ENCODE measurements around the gene ALKBH7.
A peak's percentile ranks its signal among the peaks of the same experiment; 100 is the strongest.
"Not testable (repeated sequence)": the region's sequence is repeated elsewhere in the genome, so short reads cannot be mapped to it uniquely, and the experiment has no call there.

The ALKBH7 gene

DNA sequence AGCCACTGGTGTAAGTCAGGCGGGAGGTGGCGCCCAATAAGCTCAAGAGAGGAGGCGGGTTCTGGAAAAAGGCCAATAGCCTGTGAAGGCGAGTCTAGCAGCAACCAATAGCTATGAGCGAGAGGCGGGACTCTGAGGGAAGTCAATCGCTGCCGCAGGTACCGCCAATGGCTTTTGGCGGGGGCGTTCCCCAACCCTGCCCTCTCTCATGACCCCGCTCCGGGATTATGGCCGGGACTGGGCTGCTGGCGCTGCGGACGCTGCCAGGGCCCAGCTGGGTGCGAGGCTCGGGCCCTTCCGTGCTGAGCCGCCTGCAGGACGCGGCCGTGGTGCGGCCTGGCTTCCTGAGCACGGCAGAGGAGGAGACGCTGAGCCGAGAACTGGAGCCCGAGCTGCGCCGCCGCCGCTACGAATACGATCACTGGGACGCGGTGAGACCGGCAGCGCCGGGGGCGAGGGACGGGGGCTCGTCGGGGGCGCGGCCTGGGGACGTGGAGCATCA, at the start of gene ALKBH7:
ALKBH7 (plus strand) TSS at position 201 of the 502 bp plus-strand sequence; CDS start at position 228, 27 bp downstream.
- Histone ChIP-seq H3K4me1 (ENCODE audit: control insufficient read depth, insufficient read depth, low read length) (peaks cover 17% of the 10 kb centered on the region), H3K27me3 (ENCODE audit: control insufficient read depth in 1 of 2, insufficient read depth in 2 of 2, low read length in 2 of 2) (no peaks in the 10 kb centered on the region), H3K36me3 (ENCODE audit: control insufficient read depth in 2 of 2, insufficient read depth in 2 of 2, low read length in 2 of 2) (peaks cover 7 to 10% of the 10 kb centered on the region in 2 donors), H3K9ac (ENCODE audit: low read length in 2 of 2) (peak within 1 kb of the TSS; percentile 88 to 89), H3K4me3 (ENCODE audit: low read length in 2 of 2) (peak within 1 kb of the TSS; percentile 85 to 91), H3K9me3 (ENCODE audit: control insufficient read depth in 2 of 2, low read length in 2 of 2) (no peaks in the 10 kb centered on the region), H3K27ac (ENCODE audit: low read length) (peak within 1 kb of the TSS; percentile 98)

DNA sequence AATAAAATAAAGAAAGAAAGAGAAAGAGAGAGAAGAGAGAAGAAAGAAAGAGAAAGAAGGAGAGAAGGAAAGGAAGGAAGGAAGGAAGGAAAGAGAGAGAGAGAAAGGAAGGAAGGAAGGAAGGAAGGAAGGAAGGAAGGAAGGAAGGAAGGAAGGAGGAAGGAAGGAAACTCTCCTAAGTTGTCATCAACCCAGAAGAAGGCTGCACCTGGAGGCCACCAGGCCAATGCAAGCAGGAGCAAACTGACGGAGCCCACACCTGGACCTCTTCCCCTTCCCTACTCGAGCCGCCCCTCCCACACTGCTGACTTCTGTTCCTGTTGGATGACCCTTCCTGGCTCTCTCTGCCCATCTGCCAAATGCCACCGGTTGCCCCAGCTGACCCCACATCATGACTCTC, 47.8 kb upstream of the ALKBH7 start:
- Histone ChIP-seq H3K4me1 (ENCODE audit: control insufficient read depth, insufficient read depth, low read length) (no peaks in the 10 kb centered on the region), H3K36me3 (ENCODE audit: control insufficient read depth in 2 of 2, insufficient read depth in 2 of 2, low read length in 2 of 2) (no peaks in the 10 kb centered on the region), H3K9ac (ENCODE audit: low read length in 2 of 2) (no peak overlapping the region), H3K4me3 (ENCODE audit: low read length in 2 of 2) (no peak overlapping the region), H3K9me3 (ENCODE audit: control insufficient read depth in 2 of 2, low read length in 2 of 2) (no peaks in the 10 kb centered on the region), H3K27me3 (ENCODE audit: control insufficient read depth in 1 of 2, insufficient read depth in 2 of 2, low read length in 2 of 2) (no peaks in the 10 kb centered on the region), H3K27ac (ENCODE audit: low read length) (no peak overlapping the region)

- Histone ChIP-seq H3K9me3 (ENCODE audit: control insufficient read depth in 2 of 2, low read length in 2 of 2) (no peaks in the 10 kb centered on the region), H3K27me3 (ENCODE audit: control insufficient read depth in 1 of 2, insufficient read depth in 2 of 2, low read length in 2 of 2) (no peaks in the 10 kb centered on the region), H3K4me3 (ENCODE audit: low read length in 2 of 2) (no peak overlapping the region), H3K9ac (ENCODE audit: low read length in 2 of 2) (no peak overlapping the region), H3K36me3 (ENCODE audit: control insufficient read depth in 2 of 2, insufficient read depth in 2 of 2, low read length in 2 of 2) (no peaks in the 10 kb centered on the region), H3K4me1 (ENCODE audit: control insufficient read depth, insufficient read depth, low read length) (no peaks in the 10 kb centered on the region), H3K27ac (ENCODE audit: low read length) (no peak overlapping the region)
Observed at GRCh38 chr19:6325614-6326013, 47.0 kb upstream of the ALKBH7 start.

GRCh38 chr19:6326815-6327214, 45.8 kb upstream of the ALKBH7 start:
- Histone ChIP-seq H3K9ac (ENCODE audit: low read length in 2 of 2) (no peak overlapping the region), H3K4me3 (ENCODE audit: low read length in 2 of 2) (no peak overlapping the region), H3K27me3 (ENCODE audit: control insufficient read depth in 1 of 2, insufficient read depth in 2 of 2, low read length in 2 of 2) (no peaks in the 10 kb centered on the region), H3K27ac (ENCODE audit: low read length) (no peak overlapping the region), H3K4me1 (ENCODE audit: control insufficient read depth, insufficient read depth, low read length) (no peaks in the 10 kb centered on the region), H3K9me3 (ENCODE audit: control insufficient read depth in 2 of 2, low read length in 2 of 2) (no peaks in the 10 kb centered on the region), H3K36me3 (ENCODE audit: control insufficient read depth in 2 of 2, insufficient read depth in 2 of 2, low read length in 2 of 2) (no peaks in the 10 kb centered on the region)

GRCh38 chr19:6333439-6333838, 39.2 kb upstream of the ALKBH7 start, which contains the start of gene ACER1:
Gene ACER1 (minus strand): TSS chr19:6333612. CDS start chr19:6333551, 61 bp downstream.
- no peak within 1 kb of the TSS for H3K27ac ChIP-seq (ENCODE audit: low read length)
- no peaks in the 10 kb centered on the region for H3K36me3 ChIP-seq (ENCODE audit: control insufficient read depth in 2 of 2, insufficient read depth in 2 of 2, low read length in 2 of 2)
- no peak within 1 kb of the TSS for H3K4me3 ChIP-seq (ENCODE audit: low read length in 2 of 2)
- no peak within 1 kb of the TSS for H3K9ac ChIP-seq (ENCODE audit: low read length in 2 of 2)
- H3K9me3 ChIP-seq (ENCODE audit: control insufficient read depth in 2 of 2, low read length in 2 of 2) = no peaks in the 10 kb centered on the region
- no peaks in the 10 kb centered on the region for H3K4me1 ChIP-seq (ENCODE audit: control insufficient read depth, insufficient read depth, low read length)
- H3K27me3 ChIP-seq (ENCODE audit: control insufficient read depth in 1 of 2, insufficient read depth in 2 of 2, low read length in 2 of 2) = no peaks in the 10 kb centered on the region

DNA sequence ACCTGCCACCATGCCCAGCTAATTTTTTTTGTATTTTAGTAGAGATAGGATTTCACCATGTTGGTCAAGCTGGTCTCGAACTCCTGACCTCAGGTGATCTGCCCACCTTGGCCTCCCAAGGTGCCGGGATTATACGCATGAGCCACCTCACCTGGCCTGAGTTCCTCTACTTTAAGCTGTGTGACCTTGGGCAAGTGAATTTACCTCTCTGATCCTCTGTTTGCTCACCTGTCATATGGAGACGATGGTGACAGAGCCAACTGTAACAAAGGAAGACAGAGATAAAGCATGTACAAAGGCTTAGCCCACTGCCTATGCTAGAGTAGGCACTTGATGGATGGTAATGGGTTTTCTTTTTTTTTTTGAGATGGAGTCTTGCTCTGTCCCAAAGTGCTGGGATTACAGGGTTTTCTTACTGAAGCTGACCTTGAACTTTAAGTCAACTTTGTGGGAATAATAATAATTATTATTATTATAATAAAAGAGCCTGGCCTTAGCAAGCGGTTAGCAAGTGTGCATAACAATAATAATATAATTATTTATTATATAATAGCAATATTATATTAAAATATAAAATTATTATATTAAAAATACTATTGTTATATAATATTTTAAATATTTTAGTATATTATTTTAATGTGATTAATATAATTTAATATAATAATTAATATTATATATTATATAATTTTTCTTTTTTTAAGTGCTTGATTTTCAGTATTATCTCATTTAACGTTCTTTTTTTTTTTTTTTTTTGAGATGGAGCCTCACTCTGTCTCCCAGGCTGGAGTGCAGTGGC, 37.9 kb upstream of the ALKBH7 start:
- H3K27me3 ChIP-seq (ENCODE audit: control insufficient read depth in 1 of 2, insufficient read depth in 2 of 2, low read length in 2 of 2) = no peaks in the 10 kb centered on the region
- H3K9ac ChIP-seq (ENCODE audit: low read length in 2 of 2) = no peak overlapping the region
- no peak overlapping the region for H3K27ac ChIP-seq (ENCODE audit: low read length)
- H3K36me3 ChIP-seq (ENCODE audit: control insufficient read depth in 2 of 2, insufficient read depth in 2 of 2, low read length in 2 of 2) = no peaks in the 10 kb centered on the region
- no peak overlapping the region for H3K4me3 ChIP-seq (ENCODE audit: low read length in 2 of 2)
- H3K4me1 ChIP-seq (ENCODE audit: control insufficient read depth, insufficient read depth, low read length) = no peaks in the 10 kb centered on the region
- H3K9me3 ChIP-seq (ENCODE audit: control insufficient read depth in 2 of 2, low read length in 2 of 2) = no peaks in the 10 kb centered on the region

GRCh38 chr19:6340493-6341201, 31.9 kb upstream of the ALKBH7 start:
- Histone ChIP-seq H3K4me1 (ENCODE audit: control insufficient read depth, insufficient read depth, low read length) (no peaks in the 10 kb centered on the region), H3K36me3 (ENCODE audit: control insufficient read depth in 2 of 2, insufficient read depth in 2 of 2, low read length in 2 of 2) (no peaks in the 10 kb centered on the region), H3K9ac (ENCODE audit: low read length in 2 of 2) (no peak overlapping the region), H3K9me3 (ENCODE audit: control insufficient read depth in 2 of 2, low read length in 2 of 2) (no peaks in the 10 kb centered on the region), H3K27me3 (ENCODE audit: control insufficient read depth in 1 of 2, insufficient read depth in 2 of 2, low read length in 2 of 2) (no peaks in the 10 kb centered on the region), H3K4me3 (ENCODE audit: low read length in 2 of 2) (no peak overlapping the region), H3K27ac (ENCODE audit: low read length) (no peak overlapping the region)

DNA sequence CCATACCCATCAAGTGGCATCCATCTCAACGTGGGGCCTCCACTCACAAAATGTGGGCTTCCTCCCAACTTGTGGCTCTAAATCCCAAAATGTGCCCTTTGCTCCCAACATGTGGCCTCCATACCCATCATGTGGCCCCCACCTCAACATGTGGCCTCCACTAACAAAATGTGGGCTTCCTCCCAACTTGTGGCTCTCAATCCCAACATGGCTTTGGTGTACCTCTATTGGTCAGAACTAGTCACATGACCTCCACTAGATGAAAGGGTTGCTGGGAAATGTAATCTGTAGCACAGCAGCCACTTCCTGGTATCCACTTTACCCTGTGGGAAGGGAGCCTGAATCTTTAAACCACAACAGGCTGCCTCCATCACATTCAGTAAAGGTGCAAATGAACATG, 29.1 kb upstream of the ALKBH7 start:
- no peak overlapping the region for H3K4me3 ChIP-seq (ENCODE audit: low read length in 2 of 2)
- H3K27ac ChIP-seq (ENCODE audit: low read length) = no peak overlapping the region
- no peaks in the 10 kb centered on the region for H3K27me3 ChIP-seq (ENCODE audit: control insufficient read depth in 1 of 2, insufficient read depth in 2 of 2, low read length in 2 of 2)
- no peaks in the 10 kb centered on the region for H3K4me1 ChIP-seq (ENCODE audit: control insufficient read depth, insufficient read depth, low read length)
- H3K36me3 ChIP-seq (ENCODE audit: control insufficient read depth in 2 of 2, insufficient read depth in 2 of 2, low read length in 2 of 2) = no peaks in the 10 kb centered on the region
- no peaks in the 10 kb centered on the region for H3K9me3 ChIP-seq (ENCODE audit: control insufficient read depth in 2 of 2, low read length in 2 of 2)
- no peak overlapping the region for H3K9ac ChIP-seq (ENCODE audit: low read length in 2 of 2)

DNA sequence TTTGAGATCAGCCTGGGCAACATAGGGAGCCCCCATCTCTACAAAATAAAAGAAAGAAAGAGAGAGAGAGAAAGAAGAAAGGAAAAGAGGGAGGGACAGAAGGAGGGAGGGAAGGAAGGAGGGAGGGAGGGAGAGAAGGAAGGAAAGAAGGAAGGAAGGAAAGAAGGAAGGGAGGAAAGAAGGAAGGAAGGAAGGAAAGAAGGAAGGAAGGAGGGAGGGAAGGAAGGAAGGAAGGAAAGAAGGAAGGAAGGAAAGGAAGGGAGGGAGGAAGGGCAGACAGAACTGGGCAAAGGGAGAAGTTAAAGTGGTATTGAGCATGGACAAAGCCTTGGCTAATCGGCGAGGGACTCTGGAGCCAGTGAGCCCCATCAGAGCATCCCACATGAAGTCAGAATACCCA, 23.3 kb upstream of the ALKBH7 start:
- not testable (repeated sequence) for H3K27ac ChIP-seq (ENCODE audit: low read length); H3K4me3 ChIP-seq (ENCODE audit: low read length in 2 of 2); H3K36me3 ChIP-seq (ENCODE audit: control insufficient read depth in 2 of 2, insufficient read depth in 2 of 2, low read length in 2 of 2); H3K9ac ChIP-seq (ENCODE audit: low read length in 2 of 2); H3K4me1 ChIP-seq (ENCODE audit: control insufficient read depth, insufficient read depth, low read length); H3K27me3 ChIP-seq (ENCODE audit: control insufficient read depth in 1 of 2, insufficient read depth in 2 of 2, low read length in 2 of 2); H3K9me3 ChIP-seq (ENCODE audit: control insufficient read depth in 2 of 2, low read length in 2 of 2)

- no peaks in the 10 kb centered on the region for H3K4me1 ChIP-seq (ENCODE audit: control insufficient read depth, insufficient read depth, low read length)
Observed at GRCh38 chr19:6350688-6351087, 21.9 kb upstream of the ALKBH7 start.

More at GRCh38 chr19:6350688-6351087, 21.9 kb upstream of the ALKBH7 start:
- no peaks in the 10 kb centered on the region for H3K9me3 ChIP-seq (ENCODE audit: control insufficient read depth in 2 of 2, low read length in 2 of 2)
- H3K27me3 ChIP-seq (ENCODE audit: control insufficient read depth in 1 of 2, insufficient read depth in 2 of 2, low read length in 2 of 2) = no peaks in the 10 kb centered on the region
- H3K36me3 ChIP-seq (ENCODE audit: control insufficient read depth in 2 of 2, insufficient read depth in 2 of 2, low read length in 2 of 2) = no peaks in the 10 kb centered on the region
- no peak overlapping the region for H3K9ac ChIP-seq (ENCODE audit: low read length in 2 of 2)
- H3K27ac ChIP-seq (ENCODE audit: low read length) = no peak overlapping the region
- H3K4me3 ChIP-seq (ENCODE audit: low read length in 2 of 2) = no peak overlapping the region
